HCT116 (cell line): ENCODE measurements around the gene ANO10. TPM values are rescaled to one million over a fixed set of nuclear protein-coding genes. Genes with fewer than 3 reads are reported as not detected.

Source experiments
- ATAC-seq: fragments of 200-7000 bp; cut with Tn5 transposase; 2 replicates; pipeline ENCODE4 v1.9.1; 2020; ENCODE audit warnings: mild to moderate bottlenecking, moderate library complexity
- BruUV-seq: library from RNA; stranded (reverse); fragments of 400-500 nt; replicated peaks from 2 replicates; lab custom pipeline; 2021; lab: Mats Ljungman, UMichigan
- CTCF ChIA-PET: fragments of 300-600 bp; sonication (Branson Sonifier 250); formaldehyde crosslinking; loops from one replicate; lab custom pipeline; 2021; ENCODE audit warnings: antibody characterized with exemption; lab: Charles Lee
- POLR2A ChIA-PET: fragments of 300-600, 350-600 bp; sonication (Branson Sonifier 250); formaldehyde crosslinking; loops from one replicate; lab custom pipeline; 2021; ENCODE audit warnings: antibody characterized with exemption; lab: Charles Lee
- RAD21 ChIA-PET, 2 experiments: fragments of 300-600 bp; sonication (Branson Sonifier 250); formaldehyde crosslinking; loops; one replicate each; lab custom pipeline; 2023; ENCODE audit warnings: low total read pairs in 2 of 2; ENCODE audit not compliant: uncharacterized antibody in 2 of 2, unreplicated experiment in 2 of 2, low non-redundant PET in 1 of 2; lab: Charles Lee
- DNase-seq: peaks from one replicate; pipeline ENCODE4 v3.0.0-alpha.2; 2010; ENCODE audit warnings: low read depth, low spot score
- H2AFZ ChIP-seq: fragments of 200-600 bp; shearing (Covaris generic), sonication (generic); 2 replicates; pipeline ENCODE4 v1.6.1; 2017; ENCODE audit warnings: low read depth, mixed run types, mixed read lengths, antibody characterized with exemption, low read length; ENCODE audit not compliant: poor library complexity, severe bottlenecking
- H3K27ac ChIP-seq: 2 replicates; pipeline ENCODE4 v1.5.1; 2012; ENCODE audit warnings: low read depth, low read length
- H3K27me3 ChIP-seq: fragments of 200-600 bp; sonication (generic); 2 replicates; pipeline ENCODE4 v1.6.1; 2016; ENCODE audit warnings: mixed run types, low read length, mixed read lengths; ENCODE audit not compliant: insufficient read depth
- H3K36me3 ChIP-seq, 2 experiments: fragments of 200-500 bp in 1 of 2; fragments of 200-600 bp in 1 of 2; sonication (Bioruptor generic) in 1 of 2; sonication (generic) in 1 of 2; 2 replicates each; pipeline versions ENCODE4 v1.5.1 to v1.6.1; 2014 to 2016; ENCODE audit warnings: low read length in 2 of 2, inconsistent platforms in 1 of 2, mixed read lengths in 1 of 2, mixed run types in 1 of 2; ENCODE audit not compliant: insufficient read depth in 2 of 2, control insufficient read depth in 1 of 2
- H3K4me1 ChIP-seq, 2 experiments: fragments of 200-600 bp in 1 of 2; sonication (generic) in 1 of 2; 2 replicates each; pipeline versions ENCODE4 v1.5.1 to v1.6.1; 2012 to 2017; ENCODE audit warnings: low read length in 2 of 2, inconsistent platforms in 1 of 2, mild to moderate bottlenecking in 1 of 2, mixed read lengths in 1 of 2, mixed run types in 1 of 2, moderate library complexity in 1 of 2; ENCODE audit not compliant: insufficient read depth in 2 of 2, control insufficient read depth in 1 of 2
- H3K4me2 ChIP-seq: fragments of 200-600 bp; sonication (generic); 2 replicates; pipeline ENCODE4 v1.6.1; 2017; ENCODE audit warnings: mixed run types, low read length, mixed read lengths
- H3K4me3 ChIP-seq, 2 experiments: fragments of 200-600 bp in 1 of 2; sonication (generic) in 1 of 2; replicated peaks in 1 of 2; 2 replicates each; pipeline ENCODE4 v1.5.1; 2011 to 2016; ENCODE audit warnings: low read length in 2 of 2, control low read depth in 1 of 2, low read depth in 1 of 2, mild to moderate bottlenecking in 1 of 2, mixed read lengths in 1 of 2, mixed run types in 1 of 2
- H3K79me2 ChIP-seq: fragments of 200-600 bp; sonication (generic); 2 replicates; pipeline ENCODE4 v1.6.1; 2017; ENCODE audit warnings: mild to moderate bottlenecking, mixed run types, low read length, moderate library complexity, mixed read lengths; ENCODE audit not compliant: insufficient read depth
- H3K9ac ChIP-seq: fragments of 200-600 bp; sonication (generic); 2 replicates; pipeline ENCODE4 v1.6.1; 2016; ENCODE audit warnings: low read length, mixed read lengths
- H3K9me2 ChIP-seq: fragments of 200-600 bp; sonication (generic), shearing (Covaris generic); 2 replicates; pipeline ENCODE4 v1.6.1; 2017; ENCODE audit warnings: mixed run types, mild to moderate bottlenecking, moderate library complexity; ENCODE audit not compliant: insufficient read depth
- H3K9me3 ChIP-seq, 2 experiments: fragments of 200-500 bp in 1 of 2; fragments of 200-600 bp in 1 of 2; sonication (Bioruptor generic) in 1 of 2; sonication (generic) in 1 of 2; 2 replicates each; pipeline ENCODE4 v1.6.1; 2014 to 2017; ENCODE audit warnings: low read length in 2 of 2, mixed read lengths in 2 of 2, inconsistent platforms in 1 of 2, low read depth in 1 of 2, mild to moderate bottlenecking in 1 of 2, mixed run types in 1 of 2, moderate library complexity in 1 of 2; ENCODE audit not compliant: control insufficient read depth in 1 of 2, insufficient read depth in 1 of 2
- H4K20me1 ChIP-seq: fragments of 200-600 bp; sonication (generic), shearing (Covaris generic); 2 replicates; pipeline ENCODE4 v1.6.1; 2017; ENCODE audit warnings: mixed run types, mild to moderate bottlenecking, moderate library complexity; ENCODE audit not compliant: insufficient read depth
- ELF1 ChIP-seq: IDR thresholded peaks from 2 replicates; pipeline ENCODE4 v1.6.1; 2012; ENCODE audit warnings: low read depth, borderline replicate concordance
- JUND ChIP-seq: IDR thresholded peaks from 2 replicates; pipeline ENCODE4 v1.6.1; 2012
- POLR2A ChIP-seq: IDR thresholded peaks from 2 replicates; pipeline ENCODE4 v1.7.0; 2011; ENCODE audit warnings: borderline replicate concordance; ENCODE audit not compliant: insufficient read depth, insufficient read length; ENCODE audit errors: extremely low read depth
- POLR2AphosphoS5 ChIP-seq: IDR thresholded peaks from 2 replicates; pipeline ENCODE4 v1.6.1; 2011; ENCODE audit warnings: mild to moderate bottlenecking, low read depth, low read length, moderate library complexity
- RAD21 ChIP-seq: IDR thresholded peaks from 2 replicates; pipeline ENCODE4 v1.6.1; 2012; ENCODE audit warnings: low read depth, mild to moderate bottlenecking
- SP1 ChIP-seq: IDR thresholded peaks from 2 replicates; pipeline ENCODE4 v1.6.1; 2012; ENCODE audit warnings: low read depth
- YY1 ChIP-seq: IDR thresholded peaks from 2 replicates; pipeline ENCODE4 v1.6.1; 2011; ENCODE audit warnings: low read length, low read depth, moderate library complexity, mild to moderate bottlenecking; ENCODE audit not compliant: insufficient replicate concordance; ENCODE audit errors: extremely low read depth
- ZNF274 ChIP-seq: fragments of 200-500 bp; sonication (Bioruptor generic); IDR thresholded peaks from 2 replicates; pipeline ENCODE4 v1.6.1; 2014; ENCODE audit warnings: mild to moderate bottlenecking, low read depth, low read length, inconsistent platforms
- intact Hi-C: fragments of 100-400 bp; cut with micrococcal nuclease; formaldehyde crosslinking; loops from 2 replicates; pipeline ENCODE4 v1.10.0; 2022
- total RNA-seq: library from RNA; stranded (reverse); gene quantifications from one replicate; pipeline ENCODE4 v1.2.1, GENCODE V29; 2021; ENCODE audit not compliant: unreplicated experiment
- TF ChIP-seq, protein P1 (sequence below), 3 experiments: fragments of 200-600 bp in 1 of 3; sonication (generic) in 1 of 3; IDR thresholded peaks in 2 of 3; conservative IDR thresholded peaks in 1 of 3; 2 replicates each; pipeline ENCODE4 v1.5.1; 2012 to 2017; ENCODE audit warnings: low read depth in 2 of 3, low read length in 2 of 3, antibody characterized with exemption in 1 of 3, borderline replicate concordance in 1 of 3, control low read depth in 1 of 3, mild to moderate bottlenecking in 1 of 3, mixed read lengths in 1 of 3, mixed run types in 1 of 3, moderate library complexity in 1 of 3; ENCODE audit not compliant: insufficient read depth in 1 of 3
- TF ChIP-seq, protein P2 (sequence below): IDR thresholded peaks from 2 replicates; pipeline ENCODE4 v1.6.1; 2012
- TF ChIP-seq, protein P3 (sequence below): IDR thresholded peaks from 2 replicates; pipeline ENCODE4 v1.6.1; 2011; ENCODE audit warnings: mild to moderate bottlenecking, low read length, moderate library complexity; ENCODE audit not compliant: insufficient replicate concordance; ENCODE audit errors: extremely low read depth

ANO10 gene
- total RNA-seq, 1 experiment from 2014 or later, result 13.3 TPM

DNA sequence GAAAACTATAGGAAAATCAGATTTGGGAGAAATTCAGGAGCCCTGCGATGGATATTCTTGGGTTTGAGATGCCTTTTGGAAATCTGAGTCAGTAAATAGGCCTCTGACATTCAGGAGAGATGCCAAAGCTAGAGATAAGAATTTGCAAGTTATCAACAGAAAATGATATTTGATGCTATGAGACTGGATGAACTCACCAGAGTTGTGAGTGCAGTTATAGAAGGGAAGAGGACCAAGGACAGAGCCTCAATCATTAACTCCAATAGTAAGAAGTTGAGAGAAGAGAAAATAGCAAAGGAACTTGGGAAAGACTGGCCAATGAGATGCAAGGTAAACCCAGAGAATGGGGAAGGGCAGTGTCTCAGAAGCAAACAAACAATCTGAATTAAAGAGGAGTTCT is 7.9 kb upstream of the ANO10 start:
- POLR2A ChIA-PET, result no interaction called here
- no peak overlapping the region for H3K4me3 ChIP-seq
- no peak overlapping the region for H3K4me2 ChIP-seq
- no peak overlapping the region for H3K9ac ChIP-seq
- no peaks in the 10 kb centered on the region for H4K20me1 ChIP-seq
- no peaks in the 10 kb centered on the region for H3K36me3 ChIP-seq
- no peaks in the 10 kb centered on the region for H3K9me3 ChIP-seq
- no peak overlapping the region for H2AFZ ChIP-seq
- no peaks in the 10 kb centered on the region for H3K9me2 ChIP-seq
- RAD21 ChIA-PET, result no interaction called here
- DNase-seq, result no peak
- H3K27me3 ChIP-seq, result no peaks in the 10 kb centered on the region
- CTCF ChIA-PET, result no interaction called here
- H3K4me1 ChIP-seq, result peaks cover 0 to 7% of the 10 kb centered on the region in 2 experiments; a peak in 2 of 4 replicates
- intact Hi-C loops, result no loop called here
- TF ChIP-seq RAD21 (no peak), SP1 (no peak), ELF1 (no peak)
- TF ChIP-seq, protein P1, sequence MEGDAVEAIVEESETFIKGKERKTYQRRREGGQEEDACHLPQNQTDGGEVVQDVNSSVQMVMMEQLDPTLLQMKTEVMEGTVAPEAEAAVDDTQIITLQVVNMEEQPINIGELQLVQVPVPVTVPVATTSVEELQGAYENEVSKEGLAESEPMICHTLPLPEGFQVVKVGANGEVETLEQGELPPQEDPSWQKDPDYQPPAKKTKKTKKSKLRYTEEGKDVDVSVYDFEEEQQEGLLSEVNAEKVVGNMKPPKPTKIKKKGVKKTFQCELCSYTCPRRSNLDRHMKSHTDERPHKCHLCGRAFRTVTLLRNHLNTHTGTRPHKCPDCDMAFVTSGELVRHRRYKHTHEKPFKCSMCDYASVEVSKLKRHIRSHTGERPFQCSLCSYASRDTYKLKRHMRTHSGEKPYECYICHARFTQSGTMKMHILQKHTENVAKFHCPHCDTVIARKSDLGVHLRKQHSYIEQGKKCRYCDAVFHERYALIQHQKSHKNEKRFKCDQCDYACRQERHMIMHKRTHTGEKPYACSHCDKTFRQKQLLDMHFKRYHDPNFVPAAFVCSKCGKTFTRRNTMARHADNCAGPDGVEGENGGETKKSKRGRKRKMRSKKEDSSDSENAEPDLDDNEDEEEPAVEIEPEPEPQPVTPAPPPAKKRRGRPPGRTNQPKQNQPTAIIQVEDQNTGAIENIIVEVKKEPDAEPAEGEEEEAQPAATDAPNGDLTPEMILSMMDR (IDR thresholded peaks at IDR 0.05 in 2 of 3, conservative IDR thresholded peaks at IDR 0.05 in 1 of 3; ENCODE audit: borderline replicate concordance in 1 of 3, insufficient read depth in 1 of 3, low read depth in 2 of 3, low read length in 2 of 3), result no peak
- TF ChIP-seq, protein P2, sequence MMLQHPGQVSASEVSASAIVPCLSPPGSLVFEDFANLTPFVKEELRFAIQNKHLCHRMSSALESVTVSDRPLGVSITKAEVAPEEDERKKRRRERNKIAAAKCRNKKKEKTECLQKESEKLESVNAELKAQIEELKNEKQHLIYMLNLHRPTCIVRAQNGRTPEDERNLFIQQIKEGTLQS, result no peak
- TF ChIP-seq, all 23 proteins: peak for 0
- ATAC-seq, result no peak
- Histone ChIP-seq H3K27ac (no peak overlapping the region), H3K79me2 (no peaks in the 10 kb centered on the region)
- no TSS peak for BruUV-seq

DNA sequence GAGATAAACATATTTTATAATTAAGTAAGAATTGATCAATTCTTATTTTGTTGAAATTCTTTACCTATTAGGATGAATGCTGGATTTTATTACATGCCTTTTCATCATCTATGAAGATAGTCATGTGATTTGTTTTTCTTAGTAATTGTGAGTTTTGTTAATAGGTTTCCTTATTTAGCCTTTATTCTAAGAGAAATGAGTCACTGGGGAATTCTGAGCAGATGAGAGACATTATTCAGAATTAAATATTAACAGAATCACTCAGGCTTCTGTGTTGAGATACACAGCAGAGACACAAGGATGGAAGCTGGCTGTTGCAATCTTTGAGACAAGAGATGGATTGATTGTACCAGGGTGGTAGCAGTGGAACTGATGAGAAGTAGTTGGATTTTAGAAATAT is 7.4 kb upstream of the ANO10 start:
- Histone ChIP-seq H3K4me3 (no peak overlapping the region), H3K36me3 (no peaks in the 10 kb centered on the region), H3K4me2 (no peak overlapping the region), H4K20me1 (no peaks in the 10 kb centered on the region), H3K27me3 (no peaks in the 10 kb centered on the region), H3K9me3 (no peaks in the 10 kb centered on the region), H3K4me1 (peaks cover 0 to 7% of the 10 kb centered on the region in 2 experiments; a peak in 2 of 4 replicates)
- intact Hi-C loops, result no loop called here
- ATAC-seq, result no peak
- CTCF ChIA-PET, result no interaction called here
- TF ChIP-seq POLR2A (no peak), POLR2AphosphoS5 (no peak), ZNF274 (no peak), JUND (no peak), YY1 (no peak), SP1 (no peak)
- TF ChIP-seq, protein P3, sequence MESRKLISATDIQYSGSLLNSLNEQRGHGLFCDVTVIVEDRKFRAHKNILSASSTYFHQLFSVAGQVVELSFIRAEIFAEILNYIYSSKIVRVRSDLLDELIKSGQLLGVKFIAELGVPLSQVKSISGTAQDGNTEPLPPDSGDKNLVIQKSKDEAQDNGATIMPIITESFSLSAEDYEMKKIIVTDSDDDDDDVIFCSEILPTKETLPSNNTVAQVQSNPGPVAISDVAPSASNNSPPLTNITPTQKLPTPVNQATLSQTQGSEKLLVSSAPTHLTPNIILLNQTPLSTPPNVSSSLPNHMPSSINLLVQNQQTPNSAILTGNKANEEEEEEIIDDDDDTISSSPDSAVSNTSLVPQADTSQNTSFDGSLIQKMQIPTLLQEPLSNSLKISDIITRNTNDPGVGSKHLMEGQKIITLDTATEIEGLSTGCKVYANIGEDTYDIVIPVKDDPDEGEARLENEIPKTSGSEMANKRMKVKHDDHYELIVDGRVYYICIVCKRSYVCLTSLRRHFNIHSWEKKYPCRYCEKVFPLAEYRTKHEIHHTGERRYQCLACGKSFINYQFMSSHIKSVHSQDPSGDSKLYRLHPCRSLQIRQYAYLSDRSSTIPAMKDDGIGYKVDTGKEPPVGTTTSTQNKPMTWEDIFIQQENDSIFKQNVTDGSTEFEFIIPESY, result no peak
- TF ChIP-seq, protein P1 (IDR thresholded peaks at IDR 0.05 in 2 of 3, conservative IDR thresholded peaks at IDR 0.05 in 1 of 3; ENCODE audit: borderline replicate concordance in 1 of 3, insufficient read depth in 1 of 3, low read depth in 2 of 3, low read length in 2 of 3), result no peak
- TF ChIP-seq, protein P2, result no peak
- TF ChIP-seq, all 23 proteins: peak for 0
- Histone ChIP-seq H2AFZ (no peak overlapping the region), H3K27ac (no peak overlapping the region), H3K9me2 (no peaks in the 10 kb centered on the region), H3K79me2 (no peaks in the 10 kb centered on the region), H3K9ac (no peak overlapping the region)
- no TSS peak for BruUV-seq
- no peak for DNase-seq
- POLR2A ChIA-PET, result no interaction called here
- RAD21 ChIA-PET, result no interaction called here
